GM19468 (cell line): ENCODE measurements around the gene RPS25.
"Not testable (repeated sequence)": the region's sequence is repeated elsewhere in the genome, so short reads cannot be mapped to it uniquely, and the experiment has no call there.

Experiments
- ATAC-seq: cut with Tn5 transposase; IDR thresholded peaks from one replicate; pipeline ENCODE4 v1.9.1; 2021; ENCODE audit warnings: mild to moderate bottlenecking, moderate library complexity, moderate number of reproducible peaks; ENCODE audit not compliant: unreplicated experiment; ENCODE audit errors: extremely low read depth

The RPS25 gene

DNA sequence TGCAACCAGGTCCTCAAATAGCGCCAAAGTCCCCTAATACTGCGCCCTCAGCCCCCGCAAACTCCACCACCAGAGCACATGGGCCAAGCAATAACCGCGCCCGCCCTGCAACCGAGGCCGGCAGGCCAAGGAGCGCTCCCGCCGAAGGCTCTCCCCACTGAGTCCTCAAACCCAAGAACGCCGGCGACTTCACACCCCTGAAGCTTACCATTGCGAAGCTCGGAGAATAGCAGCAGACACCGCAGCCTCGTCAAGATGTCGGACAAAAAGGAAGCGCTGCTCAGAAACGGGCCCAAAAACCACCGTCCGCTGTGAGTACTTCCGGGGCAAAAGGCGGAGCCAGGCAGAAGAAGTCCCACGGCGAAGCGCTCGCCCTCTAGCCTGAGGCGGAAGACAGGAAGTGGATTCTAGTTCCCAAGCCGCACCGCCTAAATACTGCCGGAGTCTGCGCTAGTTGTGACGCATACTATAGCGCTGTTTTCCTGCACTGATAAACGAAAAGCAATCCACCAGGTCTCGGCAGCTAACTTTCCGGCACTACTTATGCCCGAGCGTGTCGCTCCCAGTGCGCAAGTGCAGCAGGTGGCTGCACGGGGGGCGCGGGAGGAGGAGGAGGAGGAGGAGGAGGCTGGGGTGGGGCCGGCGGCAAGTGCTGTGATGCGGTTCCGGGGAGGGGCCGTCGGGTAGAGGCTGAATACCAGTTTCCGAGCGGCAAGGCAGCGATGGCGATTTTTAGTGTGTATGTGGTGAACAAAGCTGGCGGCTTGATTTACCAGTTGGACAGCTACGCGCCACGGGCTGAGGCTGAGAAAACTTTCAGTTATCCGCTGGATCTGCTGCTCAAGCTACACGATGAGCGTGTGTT is at the start of gene RPS25, which contains the start of gene TRAPPC4:
Gene RPS25 (minus strand): TSS at position 270 of the 865 bp plus-strand sequence. CDS start 59 bp downstream, at position 211.
Gene TRAPPC4 (plus strand): TSS at position 693 of the 865 bp plus-strand sequence. CDS start 30 bp downstream, at position 723.
- peak; percentile 76 for ATAC-seq

DNA sequence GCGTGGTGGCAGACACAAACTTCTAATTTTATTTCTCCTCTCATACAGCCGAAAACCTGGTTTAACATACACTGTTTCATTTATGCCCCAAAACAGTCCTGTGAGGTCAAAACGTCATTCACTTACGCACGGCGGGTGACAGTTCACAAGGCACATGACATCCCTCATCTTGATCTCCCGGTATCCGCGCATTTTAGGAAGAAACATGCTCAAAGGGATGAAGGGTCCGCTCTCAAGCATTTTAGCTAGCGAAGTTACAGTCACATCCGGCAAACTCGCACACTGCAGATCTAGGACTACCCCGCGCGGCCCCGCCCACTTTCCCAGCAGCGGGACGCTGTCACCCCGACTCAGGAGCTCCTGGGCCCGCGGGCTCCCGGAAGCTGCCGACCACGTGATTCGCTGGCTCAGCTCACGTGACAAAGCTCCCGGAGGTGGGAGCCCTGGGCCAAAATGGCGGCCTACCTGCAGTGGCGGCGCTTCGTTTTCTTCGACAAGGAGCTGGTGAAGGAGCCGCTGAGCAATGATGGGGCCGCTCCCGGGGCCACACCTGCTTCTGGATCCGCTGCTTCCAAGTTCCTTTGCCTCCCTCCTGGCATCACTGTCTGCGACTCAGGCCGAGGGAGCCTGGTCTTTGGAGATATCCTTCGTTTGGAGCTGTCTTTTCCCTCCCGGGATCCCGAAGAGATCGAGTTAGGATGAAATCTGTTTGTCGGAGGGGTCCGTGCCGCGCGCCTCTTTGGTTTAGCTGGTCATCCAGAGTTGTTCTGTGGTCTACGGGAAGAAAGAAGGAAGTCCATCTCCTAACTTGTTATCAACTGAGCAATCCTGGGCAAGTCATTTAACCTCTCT is 49.5 kb upstream of the RPS25 start, which contains the start of gene VPS11:
Gene VPS11 (plus strand): TSS at position 448 of the 852 bp plus-strand sequence. CDS start 6 bp downstream, at position 454.
- ATAC-seq: peak; percentile 92

DNA sequence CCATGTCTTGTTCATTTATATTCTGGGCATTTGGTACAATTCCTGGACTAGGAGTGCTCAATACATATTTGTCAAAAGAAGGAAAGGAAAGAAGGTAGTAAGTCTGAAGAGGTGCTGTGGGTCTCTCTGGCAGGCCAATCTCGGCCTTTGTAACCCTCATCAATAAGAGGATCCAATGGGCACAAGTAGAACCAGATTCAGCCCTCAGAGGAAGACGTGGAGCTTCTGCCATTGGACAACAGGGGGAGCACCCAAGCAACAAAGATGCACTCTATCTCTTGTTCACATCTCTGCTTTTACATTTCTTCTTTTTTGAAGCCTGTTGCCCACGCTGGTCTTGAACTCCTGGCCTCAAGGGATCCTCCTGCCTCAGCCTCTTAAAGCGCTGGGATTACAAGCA is 47.2 kb upstream of the RPS25 start:
- no peak for ATAC-seq

DNA sequence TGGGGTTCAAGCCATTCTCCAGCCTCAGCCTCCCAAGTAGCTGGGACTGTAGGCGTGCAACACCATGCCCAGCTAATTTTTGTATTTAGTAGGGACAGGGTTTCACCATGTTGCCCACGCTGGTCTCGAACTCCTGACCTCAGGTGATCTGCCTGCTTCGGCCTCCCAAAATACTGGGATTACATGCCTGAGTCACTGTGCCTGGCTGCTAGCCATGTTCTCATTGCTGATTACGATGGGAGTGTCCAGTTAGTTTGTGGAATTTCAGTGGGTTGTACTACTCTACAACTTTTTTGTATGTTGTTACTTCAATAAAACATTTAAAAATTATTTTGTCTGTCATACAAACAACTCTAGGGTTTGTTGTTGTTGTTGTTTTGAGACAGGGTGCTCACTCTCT is 44.6 kb upstream of the RPS25 start:
- no peak for ATAC-seq

DNA sequence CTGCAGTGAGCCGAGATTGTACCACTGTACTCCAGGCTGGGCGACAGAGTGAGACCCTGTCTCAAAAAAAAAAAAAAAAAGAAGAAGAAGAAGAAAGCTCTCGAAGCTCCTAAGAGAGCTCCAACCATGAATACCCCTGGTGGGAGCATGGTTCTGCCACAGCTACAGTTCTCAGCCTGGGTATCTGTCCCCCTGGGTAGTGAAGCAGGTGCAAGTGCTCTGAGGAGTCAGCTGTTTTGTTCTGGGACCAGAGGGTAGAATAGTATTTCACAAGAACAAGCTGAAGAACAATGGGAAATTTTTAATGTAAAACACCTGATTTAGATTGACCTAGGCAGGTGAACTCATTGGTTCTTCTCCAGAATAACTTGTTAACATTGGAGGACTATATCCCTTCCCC is 43.1 kb upstream of the RPS25 start:
- ATAC-seq: no peak

DNA sequence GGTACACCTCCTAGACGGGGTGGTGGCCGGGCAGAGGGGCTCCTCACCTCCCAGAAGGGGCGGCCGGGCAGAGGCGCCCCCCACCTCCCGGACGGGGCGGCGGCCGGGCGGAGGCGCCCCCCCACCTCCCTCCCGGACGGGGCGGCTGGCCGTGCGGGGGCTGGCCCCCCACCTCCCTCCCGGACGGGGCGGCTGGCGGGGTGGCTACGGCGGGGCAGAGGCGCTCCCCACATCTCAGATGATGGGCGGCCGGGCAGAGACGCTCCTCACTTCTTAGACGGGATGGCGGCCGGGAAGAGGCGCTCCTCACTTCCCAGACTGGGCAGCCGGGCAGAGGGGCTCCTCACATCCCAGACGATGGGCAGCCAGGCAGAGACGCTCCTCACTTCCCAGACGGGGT is 41.0 kb upstream of the RPS25 start:
- ATAC-seq: not testable (repeated sequence)

DNA sequence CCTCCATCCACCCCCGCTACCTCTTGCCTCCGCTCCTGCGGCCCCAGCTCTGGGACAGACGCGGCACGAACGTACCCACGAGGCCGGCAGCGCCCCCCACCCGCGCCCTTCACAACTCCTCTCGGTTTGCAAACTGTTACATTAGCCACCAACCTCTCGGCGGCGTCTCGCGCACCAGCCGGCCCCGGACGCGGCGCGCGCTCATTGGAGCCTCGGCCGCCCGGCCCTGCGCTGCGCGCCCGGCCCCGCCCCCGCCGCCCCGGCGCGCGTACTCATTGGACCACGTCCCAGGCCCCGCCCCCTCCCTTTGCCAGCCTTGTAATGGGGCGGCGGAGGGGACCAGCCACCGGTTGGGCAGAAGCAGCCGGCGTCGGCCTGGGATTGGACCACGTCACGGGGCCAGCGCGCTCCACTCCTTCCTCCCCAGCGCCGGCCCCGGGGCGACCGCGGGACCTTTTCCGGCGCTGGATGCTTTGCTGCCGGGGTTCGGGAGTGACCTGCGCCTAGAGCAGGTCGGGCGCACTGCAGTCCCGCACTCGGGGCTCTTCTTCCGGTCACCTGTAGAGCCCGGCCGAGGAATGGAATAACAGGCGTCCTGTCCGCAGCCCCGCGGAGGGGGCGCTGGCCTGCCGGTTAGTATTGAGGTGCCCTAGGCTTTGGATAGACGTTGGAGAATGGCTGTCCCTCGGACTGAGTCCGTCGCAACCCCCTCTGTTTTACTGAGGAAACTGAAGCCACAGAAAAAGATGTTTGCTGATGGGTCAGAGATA is 39.0 kb upstream of the RPS25 start, which contains the start of gene HYOU1:
Gene HYOU1 (minus strand): TSS at position 206 of the 770 bp plus-strand sequence. CDS start 1,045 bp downstream, outside the sequence.
- peak; percentile 92 for ATAC-seq

DNA sequence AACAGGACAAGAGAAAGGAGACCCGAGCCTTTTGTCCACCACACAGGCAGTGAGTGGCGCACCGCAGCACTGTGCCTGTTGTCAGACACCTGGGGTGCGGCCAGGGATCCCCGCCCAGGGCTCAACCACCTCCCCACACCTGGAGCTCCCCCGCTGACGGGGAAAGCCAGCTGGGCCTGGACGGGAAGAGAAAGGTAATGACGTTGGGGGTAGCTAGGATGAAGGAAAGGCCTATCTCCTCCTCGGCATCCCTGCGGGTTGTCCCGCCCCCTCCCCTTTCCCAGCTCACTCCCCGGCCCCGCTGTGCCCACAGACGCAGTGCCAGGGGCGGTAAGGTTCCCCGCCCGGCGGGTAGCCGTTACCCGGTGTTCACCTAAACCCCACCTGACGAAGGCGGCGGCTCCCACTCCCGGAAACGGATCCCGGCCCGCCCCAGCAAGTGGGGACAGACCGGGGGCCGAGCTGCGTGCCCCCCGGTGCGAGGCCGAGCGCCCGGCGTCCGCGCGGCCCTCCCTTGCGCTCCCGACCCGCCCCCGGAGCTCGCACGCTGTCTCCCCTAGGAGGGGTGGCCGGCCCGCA is 38.4 kb upstream of the RPS25 start:
- peak; percentile 2 for ATAC-seq

DNA sequence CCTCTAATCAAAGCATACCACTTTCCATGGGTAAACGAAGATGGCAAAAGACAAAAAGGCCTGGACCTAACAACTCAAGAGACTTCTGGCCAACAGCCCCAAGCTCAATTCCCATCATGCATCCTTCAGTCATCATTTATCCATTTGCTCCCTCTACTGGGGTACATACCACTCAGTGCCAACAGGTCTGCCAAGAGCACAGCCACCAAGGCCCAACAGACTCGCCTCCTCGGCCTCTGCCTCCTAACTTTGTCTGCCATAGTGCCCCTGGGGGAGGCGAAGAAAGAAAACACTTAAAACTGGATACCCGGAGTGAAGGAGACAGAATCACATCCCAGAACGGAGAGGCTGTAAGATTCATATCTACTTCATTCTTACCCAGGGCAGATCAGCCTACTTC is 37.8 kb upstream of the RPS25 start:
- no peak for ATAC-seq

DNA sequence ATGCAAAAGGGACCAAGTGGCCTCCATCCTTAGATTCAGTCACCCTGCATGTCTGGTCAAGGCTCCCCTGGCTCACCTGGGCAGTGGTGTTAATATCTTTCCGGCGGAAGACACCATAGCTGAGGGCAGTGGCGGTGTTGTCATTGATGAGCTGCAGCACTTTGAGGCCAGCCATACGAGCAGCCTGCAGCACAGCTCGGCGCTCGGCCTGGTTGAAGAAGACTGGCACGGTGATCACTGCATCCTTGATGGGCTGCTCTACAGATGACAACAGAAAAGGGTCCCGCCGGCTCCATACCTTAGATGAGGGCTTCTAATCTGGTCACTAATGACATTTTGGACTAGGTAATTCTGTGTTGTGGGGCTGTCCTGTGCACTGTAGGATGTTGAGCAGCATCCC is 36.3 kb upstream of the RPS25 start:
- ATAC-seq: no peak

DNA sequence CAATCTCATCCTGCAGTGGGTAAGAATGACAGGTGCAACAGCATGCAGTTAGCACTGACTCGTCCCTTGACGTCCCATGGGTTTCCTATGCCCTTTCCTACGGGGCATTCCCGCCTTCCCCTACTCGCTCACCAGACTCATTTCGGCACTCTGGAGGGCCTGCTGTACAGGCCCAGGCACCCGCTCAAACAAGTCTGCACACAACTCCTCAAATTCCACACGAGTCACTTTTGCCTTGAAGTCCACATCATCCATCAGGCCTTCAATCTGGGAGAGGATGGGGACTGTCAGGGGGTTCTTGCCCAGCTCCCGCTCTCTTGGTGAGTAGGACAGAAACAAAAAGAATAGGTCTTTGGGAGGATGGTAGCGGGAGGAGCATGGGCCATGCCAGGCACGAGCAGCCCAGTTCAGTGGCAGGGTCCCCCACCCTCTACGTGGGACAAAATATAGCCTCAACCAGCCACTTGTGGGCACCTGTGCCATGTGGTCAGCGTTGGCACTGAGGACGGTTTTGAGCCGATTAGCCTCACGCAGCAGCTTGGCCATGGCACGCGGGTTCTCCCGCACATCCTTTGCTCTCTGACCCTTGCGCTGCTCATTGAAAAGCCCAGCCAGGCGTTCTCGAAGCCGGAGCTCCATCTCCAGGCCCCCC is 34.1 kb upstream of the RPS25 start:
- ATAC-seq: no peak

DNA sequence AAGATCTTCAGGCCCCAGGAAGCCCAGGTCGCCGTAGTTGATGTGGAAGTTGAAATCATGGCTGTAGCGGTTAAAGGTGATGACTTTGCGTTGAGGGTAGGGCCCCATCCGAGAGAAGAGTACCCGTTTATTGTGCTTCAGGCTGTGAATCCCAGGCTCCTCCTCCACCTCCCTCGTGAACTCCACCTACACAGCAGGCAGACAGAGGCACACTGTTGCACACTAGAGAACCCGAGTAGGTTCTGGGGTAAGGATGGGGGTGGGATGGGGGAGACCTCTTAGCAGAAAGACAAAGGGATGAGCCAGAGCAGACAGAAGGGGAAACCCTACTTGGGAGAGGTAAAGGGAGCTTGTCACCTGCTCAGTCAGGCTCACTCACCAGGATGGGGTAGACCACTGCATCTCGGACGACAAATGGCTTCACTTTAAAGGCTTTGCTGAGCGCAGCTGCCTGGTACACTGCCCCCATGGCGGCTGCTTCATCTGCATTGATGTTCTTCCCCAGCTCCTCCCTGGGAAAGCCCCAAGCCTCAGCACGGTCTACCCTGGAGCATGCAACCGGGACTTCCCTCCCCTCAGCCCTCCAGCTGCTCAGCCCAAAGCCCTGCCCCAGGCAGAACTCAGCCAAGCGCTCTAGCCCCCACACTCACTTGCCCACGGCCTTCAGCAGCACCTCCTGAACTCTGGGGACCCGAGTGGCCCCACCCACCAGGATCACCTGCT is 33.5 kb upstream of the RPS25 start:
- no peak for ATAC-seq

DNA sequence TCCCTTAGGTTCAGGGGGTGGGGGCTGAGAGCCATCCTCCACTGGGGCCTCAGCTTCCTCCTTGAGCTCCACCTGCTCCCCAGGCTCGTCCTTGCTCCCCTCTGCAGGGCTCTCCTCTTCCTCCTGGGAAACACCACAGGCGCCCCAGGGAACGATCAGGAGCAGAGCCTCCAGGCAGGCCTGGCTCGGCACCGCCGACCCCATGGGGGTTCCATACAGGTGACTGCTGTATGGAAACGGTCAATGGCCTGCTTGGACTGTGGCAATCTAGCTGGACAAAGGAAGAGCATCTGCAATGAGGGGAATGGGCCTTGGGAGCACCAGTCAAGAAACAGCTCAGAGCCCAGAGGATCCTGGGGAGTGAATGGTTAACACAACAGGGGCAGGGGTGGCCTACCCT is 30.9 kb upstream of the RPS25 start:
- no peak for ATAC-seq

DNA sequence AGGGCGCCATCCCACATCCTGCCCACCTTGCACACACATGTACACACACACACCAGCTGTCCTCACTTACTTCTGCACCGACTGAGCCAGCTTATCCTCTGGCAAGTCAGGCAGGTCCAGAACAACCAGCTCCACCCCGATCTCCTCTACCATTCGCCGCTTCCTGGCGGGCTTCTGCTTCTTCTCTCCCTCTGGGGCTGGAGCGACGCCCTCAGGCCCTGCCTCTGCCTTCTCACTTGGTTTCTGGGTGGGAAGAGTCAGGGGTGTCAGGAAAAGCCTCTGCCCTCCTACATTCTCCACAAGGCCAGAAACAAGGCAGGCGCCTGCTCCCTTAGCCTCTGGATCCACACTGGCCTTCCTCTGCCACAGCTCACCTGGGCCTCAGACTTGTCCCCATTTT is 30.5 kb upstream of the RPS25 start:
- no peak for ATAC-seq

DNA sequence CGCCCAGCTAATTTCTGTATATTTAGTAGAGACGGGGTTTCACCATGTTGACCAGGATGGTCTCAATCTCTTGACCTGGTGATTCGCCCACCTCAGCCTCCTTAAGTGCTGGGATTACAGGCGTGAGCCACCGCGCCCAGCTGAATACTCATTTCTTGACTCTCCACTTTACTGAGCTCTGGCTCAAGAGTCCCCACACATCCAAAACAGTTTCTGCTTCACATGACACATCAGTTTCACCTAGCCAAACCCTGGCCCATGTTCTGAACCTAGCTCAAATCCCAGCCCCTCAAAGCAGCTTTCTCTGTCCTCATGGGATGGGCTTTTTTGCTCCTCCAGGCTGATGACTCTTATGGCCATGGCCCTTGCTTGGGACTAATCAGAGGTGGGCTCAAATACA is 29.1 kb upstream of the RPS25 start:
- no peak for ATAC-seq

DNA sequence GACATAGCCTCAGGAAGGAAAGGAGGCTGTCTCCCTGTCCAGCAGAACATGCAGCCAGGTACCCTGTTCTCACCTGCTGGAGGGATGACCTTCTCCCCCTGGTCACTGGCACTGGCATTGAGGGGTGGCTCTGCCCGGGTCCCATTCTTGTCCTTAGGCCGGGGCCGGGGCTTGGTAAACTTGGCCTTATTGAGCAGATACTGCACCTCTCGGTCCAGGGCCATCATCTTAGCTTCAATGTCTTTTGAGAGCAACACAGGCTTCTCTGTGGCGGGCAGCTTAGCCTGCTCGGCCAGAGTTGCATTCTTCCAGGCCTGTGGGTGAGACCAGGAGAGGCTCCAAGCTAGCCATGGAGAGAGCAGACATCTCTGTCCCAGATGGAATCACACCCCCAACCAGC is 28.3 kb upstream of the RPS25 start:
- no peak for ATAC-seq

DNA sequence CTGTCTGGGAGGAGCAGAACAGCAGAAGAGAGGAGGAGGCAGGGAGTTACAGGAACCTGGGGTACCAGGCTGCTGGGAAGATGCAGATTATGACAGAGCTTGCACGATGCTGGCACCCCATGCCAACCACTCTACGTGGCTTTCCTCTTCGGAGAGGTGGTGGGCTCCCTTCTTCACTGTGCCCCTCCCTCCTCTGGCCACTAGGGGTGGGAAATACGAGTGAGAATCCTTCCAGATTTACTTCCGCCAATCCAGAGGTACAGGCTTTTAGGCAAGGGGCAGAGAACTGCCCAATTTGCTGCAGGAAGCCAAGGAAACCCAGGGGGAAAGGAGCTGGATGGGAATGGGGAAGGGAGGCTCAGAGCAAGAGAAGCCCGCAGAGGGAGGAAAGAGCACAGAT is 26.6 kb upstream of the RPS25 start:
- ATAC-seq: no peak

DNA sequence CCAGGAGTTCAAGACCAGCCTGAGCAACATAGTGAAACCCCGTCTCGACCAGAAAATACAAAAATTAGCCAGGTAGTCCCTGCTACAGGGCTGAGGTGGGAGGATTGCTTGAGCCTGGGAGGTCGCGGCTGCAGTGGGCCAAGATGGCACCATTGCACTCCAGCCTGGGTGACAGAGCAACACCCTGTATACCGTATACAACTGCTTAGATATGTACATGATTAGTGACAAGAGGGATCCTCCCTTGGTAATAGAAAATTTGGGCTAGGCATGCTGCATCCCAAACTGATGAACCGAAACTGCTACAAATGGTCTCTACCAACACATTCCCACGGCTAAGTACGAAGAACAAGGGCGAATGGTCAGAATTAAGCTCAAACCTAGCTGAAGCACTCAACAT is 24.8 kb upstream of the RPS25 start:
- ATAC-seq: no peak
